Heart left ventricle (tissue), 16 donors: ENCODE results near the gene WRAP53. TPM values are rescaled to one million over a fixed set of nuclear protein-coding genes. Genes with fewer than 3 reads are reported as not detected.

Experiments
- ATAC-seq, 4 donors: fragments of 200-7000 bp; cut with Tn5 transposase; one replicate each; pipeline ENCODE4 v1.9.1; 2020 to 2022; ENCODE audit warnings: moderate library complexity in 4 of 4, mild to moderate bottlenecking in 3 of 4, moderate number of reproducible peaks in 1 of 4
- DNase-seq, 5 donors: peaks; one replicate each; pipeline ENCODE4 v3.0.0-alpha.2; 2020
- H3K27ac ChIP-seq, 12 donors: fragments of 200-600 bp; sonication (generic) in 4 of 12; one replicate each; pipeline versions ENCODE4 v1.5.0 to v1.8.0; 2016 to 2022; ENCODE audit warnings: mild to moderate bottlenecking in 2 of 12
- H3K27me3 ChIP-seq, 9 donors: fragments of 200-600 bp; sonication (generic) in 2 of 9; one replicate each; pipeline versions ENCODE4 v1.5.1 to v1.8.0; 2016 to 2022; ENCODE audit warnings: mild to moderate bottlenecking in 3 of 9
- H3K36me3 ChIP-seq, 9 donors: fragments of 200-600 bp; sonication (generic) in 2 of 9; one replicate each; pipeline versions ENCODE4 v1.5.0 to v1.8.0; 2018 to 2022; ENCODE audit warnings: mild to moderate bottlenecking in 2 of 9
- H3K4me1 ChIP-seq, 12 donors: fragments of 200-600 bp; sonication (generic) in 4 of 12; one replicate each; pipeline versions ENCODE4 v1.5.0 to v1.8.0; 2016 to 2022; ENCODE audit warnings: mild to moderate bottlenecking in 3 of 12
- H3K4me3 ChIP-seq, 12 donors: fragments of 200-600 bp; sonication (generic) in 4 of 12; one replicate each; pipeline versions ENCODE4 v1.5.0 to v1.8.0; 2017 to 2022; ENCODE audit warnings: mild to moderate bottlenecking in 9 of 12, moderate library complexity in 4 of 12
- H3K9me3 ChIP-seq, 12 donors: fragments of 200-600 bp; sonication (generic) in 4 of 12; one replicate each; pipeline versions ENCODE4 v1.5.0 to v1.8.0; 2016 to 2022; ENCODE audit warnings: mild to moderate bottlenecking in 1 of 12
- POLR2A ChIP-seq, 2 donors: fragments of 450-650 bp; IDR thresholded peaks; one replicate each; pipeline ENCODE4 v1.6.1; 2017; ENCODE audit warnings: antibody characterized with exemption in 2 of 2, mild to moderate bottlenecking in 2 of 2, moderate library complexity in 2 of 2
- WGBS, 4 donors: extraction: QIAGEN DNeasy Blood & Tissue Kit in 2 of 4; methylation state at CpG; one replicate each; pipeline versions ENCODE4 v1.1.5 to v1.1.7; 2013 to 2018; 5-methylcytosine and 5-hydroxymethylcytosine counted together
- intact Hi-C, 10 donors: fragments of 100-400 bp; cut with DNase I; formaldehyde crosslinking; loops; one replicate each; pipeline versions ENCODE4 v1.11.1 to v1.14.2; 2022
- polyA plus RNA-seq, 2 donors: library from polyadenylated mRNA; stranded (reverse); fragments of 200-250 nt; gene quantifications; one replicate each; pipeline ENCODE4 v1.2.3, GENCODE V29; 2013
- total RNA-seq, 9 donors: library from RNA; depleted of rRNA in 2 of 9; stranded (reverse); fragments of >200 nt in 2 of 9; fragmentation: NEBNext Ultra II Directional in 3 of 9; extraction: Animal tissue kit (Norgen Biotek cat#: 25700) in 3 of 9; gene quantifications; one replicate each; pipeline versions ENCODE4 v1.1.0 to v1.2.4, GENCODE V29; 2016 to 2023
- TF ChIP-seq, protein P1 (sequence below), 12 donors: fragments of 200-600 bp; sonication (generic) in 4 of 12; IDR thresholded peaks; one replicate each; pipeline versions ENCODE4 v1.5.0 to v1.8.0; 2018 to 2022; ENCODE audit warnings: antibody characterized with exemption in 12 of 12, mild to moderate bottlenecking in 5 of 12
- donor health status: ischemic (EF 13 %, LVEDD 7.1; RV severe dilation, severe dysfunction).
- donor health status: healthy with polysubstance abuse.
- donor health status: DM: no; HTN: yes; CAD: no.
- donor health status: DM: no; HTN: no; CAD: no.
- donor health status: ischemic (EF 25% LVEDD 6.9; RV normal size, moderate dysfunction).
- donor health status: ischemic (EF 25% LVEDD 5.7; RV mildly dilated, moderate dysfunction).
- donor health status: healthy.
- donor health status: DM: yes; HTN: yes; CAD: no.
- donor health status: ischemic (EF 35%, LVEDD 5.7; RV mildly dilated, moderate dysfunction).
- donor health status: nonischemic (EF 11% LVEDD 7.7; RV severe dilation, severe dysfunction).
- donor health status: DM: yes; HTN: yes; CAD: no.
- donor health status: PGD.
- donor health status: ischemic (EF 29% LVEDD 5.4; RV normal size, mild dysfunction).
- donor health status: nonischemic (EF 23%, LVEDD 6.1; RV moderate dilation, normal function).

Gene WRAP53
- total and polyA plus RNA-seq, 11 donors: 3.7 to 12.0 (median 5.0) TPM

DNA sequence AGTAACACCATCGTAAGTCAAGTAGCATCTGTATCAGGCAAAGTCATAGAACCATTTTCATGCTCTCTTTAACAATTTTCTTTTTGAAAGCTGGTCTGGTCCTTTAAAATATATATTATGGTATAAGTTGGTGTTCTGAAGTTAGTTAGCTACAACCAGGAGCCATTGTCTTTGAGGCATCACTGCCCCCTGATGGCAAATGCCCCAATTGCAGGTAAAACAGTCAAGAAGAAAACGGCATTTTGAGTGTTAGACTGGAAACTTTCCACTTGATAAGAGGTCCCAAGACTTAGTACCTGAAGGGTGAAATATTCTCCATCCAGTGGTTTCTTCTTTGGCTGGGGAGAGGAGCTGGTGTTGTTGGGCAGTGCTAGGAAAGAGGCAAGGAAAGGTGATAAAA, 15.0 kb upstream of the WRAP53 start:
- H3K4me3 ChIP-seq: no peak overlapping the region
- no peaks in the 10 kb centered on the region for H3K27me3 ChIP-seq
- WGBS, 4 donors: 86 to 91% (median 88%) methylated on average over 2 of the region's 2 CpGs
- intact Hi-C loops: no loop called here
- no peak for TF ChIP-seq POLR2A (IDR thresholded peaks at IDR 0.05)
- TF ChIP-seq, protein P1, sequence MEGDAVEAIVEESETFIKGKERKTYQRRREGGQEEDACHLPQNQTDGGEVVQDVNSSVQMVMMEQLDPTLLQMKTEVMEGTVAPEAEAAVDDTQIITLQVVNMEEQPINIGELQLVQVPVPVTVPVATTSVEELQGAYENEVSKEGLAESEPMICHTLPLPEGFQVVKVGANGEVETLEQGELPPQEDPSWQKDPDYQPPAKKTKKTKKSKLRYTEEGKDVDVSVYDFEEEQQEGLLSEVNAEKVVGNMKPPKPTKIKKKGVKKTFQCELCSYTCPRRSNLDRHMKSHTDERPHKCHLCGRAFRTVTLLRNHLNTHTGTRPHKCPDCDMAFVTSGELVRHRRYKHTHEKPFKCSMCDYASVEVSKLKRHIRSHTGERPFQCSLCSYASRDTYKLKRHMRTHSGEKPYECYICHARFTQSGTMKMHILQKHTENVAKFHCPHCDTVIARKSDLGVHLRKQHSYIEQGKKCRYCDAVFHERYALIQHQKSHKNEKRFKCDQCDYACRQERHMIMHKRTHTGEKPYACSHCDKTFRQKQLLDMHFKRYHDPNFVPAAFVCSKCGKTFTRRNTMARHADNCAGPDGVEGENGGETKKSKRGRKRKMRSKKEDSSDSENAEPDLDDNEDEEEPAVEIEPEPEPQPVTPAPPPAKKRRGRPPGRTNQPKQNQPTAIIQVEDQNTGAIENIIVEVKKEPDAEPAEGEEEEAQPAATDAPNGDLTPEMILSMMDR (IDR thresholded peaks at IDR 0.05): peak in 7 of 12 donors; percentile 11 to 38 (median 24)
- ATAC-seq (no peak), DNase-seq (no peak)
- H3K27ac ChIP-seq: no peak overlapping the region
- H3K36me3 ChIP-seq: peaks cover 3 to 82% (median 77%) of the 10 kb centered on the region in 9 donors
- H3K9me3 ChIP-seq: peaks cover 0 to 13% (median 4%) of the 10 kb centered on the region in 12 donors
- H3K4me1 ChIP-seq: no peaks in the 10 kb centered on the region

DNA sequence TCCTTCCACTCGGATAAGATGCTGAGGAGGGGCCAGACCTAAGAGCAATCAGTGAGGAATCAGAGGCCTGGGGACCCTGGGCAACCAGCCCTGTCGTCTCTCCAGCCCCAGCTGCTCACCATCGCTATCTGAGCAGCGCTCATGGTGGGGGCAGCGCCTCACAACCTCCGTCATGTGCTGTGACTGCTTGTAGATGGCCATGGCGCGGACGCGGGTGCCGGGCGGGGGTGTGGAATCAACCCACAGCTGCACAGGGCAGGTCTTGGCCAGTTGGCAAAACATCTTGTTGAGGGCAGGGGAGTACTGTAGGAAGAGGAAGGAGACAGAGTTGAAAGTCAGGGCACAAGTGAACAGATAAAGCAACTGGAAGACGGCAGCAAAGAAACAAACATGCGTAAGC, 13.3 kb upstream of the WRAP53 start:
- intact Hi-C loops: no loop called here
- H3K36me3 ChIP-seq: peaks cover 3 to 65% (median 61%) of the 10 kb centered on the region in 9 donors
- DNase-seq (no peak), ATAC-seq (no peak)
- no peaks in the 10 kb centered on the region for H3K4me1 ChIP-seq
- no peak overlapping the region for H3K27ac ChIP-seq
- H3K27me3 ChIP-seq: no peaks in the 10 kb centered on the region
- TF ChIP-seq, protein P1 (IDR thresholded peaks at IDR 0.05): no peak
- TF ChIP-seq POLR2A (IDR thresholded peaks at IDR 0.05): no peak
- no peak overlapping the region for H3K4me3 ChIP-seq
- WGBS, 4 donors: 89 to 93% (median 92%) methylated on average over 12 to 14 of the region's 14 CpGs
- peaks cover 0 to 13% (median 4%) of the 10 kb centered on the region in 12 donors for H3K9me3 ChIP-seq

DNA sequence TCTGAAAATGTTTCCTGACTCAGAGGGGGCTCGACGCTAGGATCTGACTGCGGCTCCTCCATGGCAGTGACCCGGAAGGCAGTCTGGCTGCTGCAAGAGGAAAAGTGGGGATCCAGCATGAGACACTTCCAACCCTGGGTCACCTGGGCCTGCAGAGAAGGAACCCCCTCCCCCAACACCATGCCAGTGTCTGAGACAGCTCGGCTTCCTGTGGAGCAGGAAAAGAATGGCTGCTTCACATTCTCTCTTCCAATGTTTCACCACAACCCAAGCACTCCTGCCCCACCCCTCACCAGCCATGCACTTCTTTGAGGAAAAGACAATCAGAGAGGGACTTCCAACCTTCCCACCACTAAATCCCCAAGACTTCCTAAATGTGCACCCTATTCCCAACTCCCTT, 11.7 kb upstream of the WRAP53 start:
- no peak for DNase-seq
- peaks cover 3 to 49% (median 45%) of the 10 kb centered on the region in 9 donors for H3K36me3 ChIP-seq
- no peaks in the 10 kb centered on the region for H3K27me3 ChIP-seq
- H3K4me3 ChIP-seq: no peak overlapping the region
- H3K9me3 ChIP-seq: peaks cover 0 to 13% (median 4%) of the 10 kb centered on the region in 12 donors
- TF ChIP-seq POLR2A (IDR thresholded peaks at IDR 0.05): no peak
- TF ChIP-seq, protein P1 (IDR thresholded peaks at IDR 0.05): no peak
- H3K4me1 ChIP-seq: no peaks in the 10 kb centered on the region
- H3K27ac ChIP-seq: no peak overlapping the region
- 73 to 78% (median 76%) methylated on average over 5 of the region's 5 CpGs for WGBS, 4 donors
- ATAC-seq: no peak
- intact Hi-C loops: no loop called here

DNA sequence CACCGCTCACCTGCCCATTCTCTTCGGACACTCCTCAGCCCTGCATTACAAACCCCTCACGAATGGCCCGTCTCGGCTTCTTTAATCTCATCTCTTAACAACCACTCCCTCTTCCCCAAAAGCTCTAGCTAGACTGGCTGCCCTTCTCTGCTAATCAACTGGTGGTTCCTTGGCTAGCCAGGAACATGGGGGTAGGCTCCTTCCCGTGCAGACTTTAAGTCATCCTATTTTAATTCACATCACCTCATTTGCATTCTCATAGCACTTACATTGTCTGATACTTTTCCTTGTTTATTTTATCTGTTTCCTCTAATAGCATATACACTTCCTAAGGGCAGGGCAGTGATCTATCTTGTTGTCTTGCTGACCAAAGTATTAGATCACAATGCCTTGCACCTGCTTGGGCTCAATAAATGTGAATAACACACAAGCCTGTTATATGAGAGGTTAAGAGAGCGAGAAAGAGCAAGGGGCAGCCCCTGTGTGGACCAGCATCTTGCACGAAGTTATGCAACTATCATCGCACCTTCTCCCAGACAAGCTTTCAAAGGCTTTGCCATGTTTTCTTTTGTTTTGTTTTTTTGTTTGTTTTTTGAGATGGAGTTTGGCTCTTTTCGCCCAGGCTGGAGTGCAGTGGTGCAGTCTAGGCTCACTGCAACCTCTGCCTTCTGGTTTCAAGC, 10.7 kb upstream of the WRAP53 start:
- Histone ChIP-seq H3K27me3 (no peaks in the 10 kb centered on the region), H3K9me3 (peaks cover 0 to 13% (median 4%) of the 10 kb centered on the region in 12 donors), H3K4me1 (no peaks in the 10 kb centered on the region), H3K27ac (no peak overlapping the region), H3K36me3 (peaks cover 3 to 39% (median 35%) of the 10 kb centered on the region in 9 donors), H3K4me3 (no peak overlapping the region)
- TF ChIP-seq, protein P1 (IDR thresholded peaks at IDR 0.05): no peak
- TF ChIP-seq POLR2A (IDR thresholded peaks at IDR 0.05): no peak
- DNase-seq: no peak
- 76 to 79% (median 77%) methylated on average over 10 of the region's 10 CpGs for WGBS, 4 donors
- intact Hi-C loops: no loop called here
- no peak for ATAC-seq
